Epithelial cell of esophagus (primary cell): ENCODE measurements around the gene ELOVL7.
"Not testable (repeated sequence)": the region's sequence is repeated elsewhere in the genome, so short reads cannot be mapped to it uniquely, and the experiment has no call there.

Source experiments
- DNase-seq: peaks from one replicate; pipeline ENCODE4 v3.0.0; 2010; ENCODE audit warnings: low read depth
- H3K4me3 ChIP-seq: 2 replicates; pipeline ENCODE4 v1.5.1; 2011; ENCODE audit warnings: mild to moderate bottlenecking, low read length, control low read depth
- CTCF ChIP-seq: IDR thresholded peaks from 2 replicates; pipeline ENCODE4 v1.5.1; 2011; ENCODE audit warnings: low read depth, mild to moderate bottlenecking, low read length, control low read depth, inconsistent platforms; ENCODE audit not compliant: insufficient read depth; ENCODE audit errors: missing control alignments

Gene ELOVL7

DNA sequence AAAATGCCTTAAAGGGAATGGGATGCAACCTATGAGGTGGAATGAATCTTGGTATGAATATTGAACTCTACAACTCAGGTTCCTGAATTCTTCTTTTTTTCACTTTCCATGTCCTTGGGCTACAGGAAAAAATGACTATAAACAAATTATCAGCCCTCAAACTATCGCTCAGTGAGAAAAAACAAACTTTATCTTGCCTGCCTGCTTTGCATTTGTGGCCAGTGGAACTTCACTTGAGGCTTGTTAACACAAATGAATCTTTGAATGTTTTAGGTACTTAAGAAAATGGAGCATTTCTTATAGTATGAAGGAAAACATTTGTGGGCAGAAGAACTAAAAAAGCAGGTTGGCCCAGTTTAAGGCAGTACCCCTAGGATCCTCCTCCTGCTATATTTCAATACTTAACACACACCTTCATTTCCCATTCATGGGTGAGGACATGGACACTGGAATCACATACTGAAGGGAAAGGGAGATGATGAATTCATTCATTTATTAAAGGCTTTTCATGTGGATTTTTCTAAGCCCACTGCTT lies 34.1 kb downstream of the ELOVL7 start:
- H3K4me3 ChIP-seq, result no peak overlapping the region
- TF ChIP-seq CTCF, result no peak
- DNase-seq, result no peak

- no peak for TF ChIP-seq CTCF
- no peak for DNase-seq
- no peak overlapping the region for H3K4me3 ChIP-seq
Observed at GRCh38 chr5:60806591-60807243, 37.4 kb downstream of the ELOVL7 start.

DNA sequence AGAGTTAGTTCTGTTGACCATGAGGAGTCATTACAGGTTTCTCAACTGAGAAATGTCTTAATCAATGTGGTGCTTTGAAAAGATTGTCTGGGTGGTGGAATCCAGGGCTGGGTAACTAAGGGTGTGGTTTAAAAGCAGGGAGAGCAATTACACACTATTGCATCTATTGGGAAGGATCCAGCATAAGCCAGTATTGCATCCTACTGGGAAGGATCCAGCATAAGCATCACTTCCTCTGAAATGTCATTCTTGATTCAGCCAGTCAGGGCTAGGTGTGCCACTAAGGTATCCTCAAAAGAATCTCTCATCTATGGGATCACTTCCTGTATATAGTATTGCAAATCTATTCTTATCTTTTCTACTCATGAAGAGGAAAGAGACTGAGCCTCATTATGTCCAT lies 38.6 kb downstream of the ELOVL7 start:
- H3K4me3 ChIP-seq, result no peak overlapping the region
- TF ChIP-seq CTCF, result no peak
- DNase-seq, result peak; percentile 75

- H3K4me3 ChIP-seq, result no peak overlapping the region
- no peak for DNase-seq
- TF ChIP-seq CTCF, result no peak
Observed at GRCh38 chr5:60803712-60804111, 40.4 kb downstream of the ELOVL7 start.

DNA sequence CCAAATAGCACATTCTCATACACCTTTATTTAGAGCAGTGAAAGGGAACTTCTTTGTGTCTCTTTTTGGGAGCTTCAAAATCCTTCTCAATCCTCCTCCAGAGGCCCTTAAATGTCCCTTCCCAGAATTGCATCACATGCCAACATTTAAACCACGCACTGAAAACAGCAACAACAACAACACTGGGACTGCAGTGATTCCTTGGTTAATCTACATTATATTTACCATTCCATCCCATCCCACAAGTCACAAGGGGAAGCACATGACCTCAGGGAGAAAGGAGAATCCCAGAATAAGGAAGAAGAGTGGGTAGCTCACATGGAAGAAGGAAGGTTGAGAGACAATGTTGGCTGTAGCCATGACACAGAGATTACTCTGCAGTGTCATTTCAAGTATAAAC lies 41.1 kb downstream of the ELOVL7 start:
- no peak for DNase-seq
- no peak for TF ChIP-seq CTCF
- H3K4me3 ChIP-seq, result no peak overlapping the region

DNA sequence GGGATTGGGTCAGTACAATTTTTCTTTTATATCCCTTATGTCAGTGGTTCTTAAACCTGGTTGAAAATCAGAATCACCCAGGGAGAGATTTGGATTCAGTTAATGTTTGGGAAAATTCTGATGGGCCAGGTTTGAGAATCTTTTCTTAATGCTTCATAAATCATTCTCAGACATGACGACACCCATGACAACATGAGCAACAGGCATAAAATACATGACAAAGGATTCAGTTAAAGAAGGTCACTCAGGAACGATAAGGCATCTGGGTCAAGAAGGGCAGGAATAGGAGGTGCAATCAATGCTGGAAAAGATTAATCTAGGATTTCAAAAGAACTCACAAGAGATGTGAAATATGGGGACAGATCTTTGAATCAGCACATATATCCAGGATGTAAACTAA lies 41.8 kb downstream of the ELOVL7 start:
- no peak for TF ChIP-seq CTCF
- no peak overlapping the region for H3K4me3 ChIP-seq
- DNase-seq, result no peak

GRCh38 chr5:60797482-60798153 lies 46.5 kb downstream of the ELOVL7 start:
- no peak overlapping the region for H3K4me3 ChIP-seq
- DNase-seq, result no peak
- no peak for TF ChIP-seq CTCF

DNA sequence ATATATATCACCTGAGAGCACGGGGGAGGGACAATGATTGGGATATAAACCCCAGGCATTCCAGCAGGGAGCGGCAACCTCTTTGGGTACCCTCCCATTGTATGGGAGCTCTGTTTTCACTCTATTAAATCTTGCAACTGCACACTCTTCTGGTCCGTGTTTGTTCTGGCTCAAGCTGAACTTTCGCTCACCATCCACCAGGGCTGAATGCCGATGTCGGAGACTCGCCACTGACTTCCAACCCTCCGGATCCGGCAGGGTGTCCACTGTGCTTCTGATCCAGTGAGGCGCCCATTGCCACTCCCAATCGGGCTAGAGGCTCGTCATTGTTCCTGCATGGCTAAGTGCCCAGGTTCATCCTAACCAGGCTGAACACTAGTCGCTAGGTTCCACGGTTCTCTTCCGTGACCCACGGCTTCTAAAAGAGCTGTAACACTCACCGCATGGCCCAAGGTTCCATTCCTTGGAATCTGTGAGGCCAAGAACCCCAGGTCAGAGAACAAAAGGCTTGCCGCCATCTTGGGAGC lies 48.6 kb downstream of the ELOVL7 start:
- not testable (repeated sequence) for DNase-seq, H3K4me3 ChIP-seq
